GM06990 (cell line): Measurements from ENCODE around the gene SLC4A11.

Experiments
- DNase-seq: peaks from one replicate; pipeline ENCODE4 v3.0.0-alpha.2; 2011; ENCODE audit not compliant: insufficient read length; ENCODE audit errors: extremely low read depth
- H3K27me3 ChIP-seq: replicated peaks from 2 replicates; pipeline ENCODE4 v1.6.0; 2011; ENCODE audit warnings: low read length; ENCODE audit not compliant: control insufficient read depth, insufficient read depth
- H3K36me3 ChIP-seq: 2 replicates; pipeline ENCODE4 v1.5.1; 2011; ENCODE audit warnings: low read length; ENCODE audit not compliant: control insufficient read depth, insufficient read depth
- H3K4me3 ChIP-seq: replicated peaks from 2 replicates; pipeline ENCODE4 v1.5.1; 2011; ENCODE audit warnings: low read depth, mild to moderate bottlenecking, control low read depth, low read length
- CTCF ChIP-seq: IDR thresholded peaks from 2 replicates; pipeline ENCODE4 v1.5.1; 2011; ENCODE audit warnings: low read length, control low read depth, mild to moderate bottlenecking, inconsistent platforms; ENCODE audit not compliant: insufficient read depth, poor library complexity, severe bottlenecking

SLC4A11 gene

GRCh38 chr20:3210346-3210745 lies 28.6 kb downstream of the SLC4A11 start:
- Histone ChIP-seq H3K27me3 (no peaks in the 10 kb centered on the region), H3K36me3 (peaks cover 10% of the 10 kb centered on the region), H3K4me3 (peak overlapping the region; percentile 99)
- no peak for TF ChIP-seq CTCF
- no peak for DNase-seq

- DNase-seq: no peak
- no peaks in the 10 kb centered on the region for H3K27me3 ChIP-seq
- TF ChIP-seq CTCF: no peak
- H3K36me3 ChIP-seq: peaks cover 7% of the 10 kb centered on the region
- peak overlapping the region; percentile 99 for H3K4me3 ChIP-seq
These were observed 29.1 kb downstream of the SLC4A11 start for GRCh38 chr20:3209946-3210317.

- peak; percentile 69 for DNase-seq
- no peaks in the 10 kb centered on the region for H3K27me3 ChIP-seq
These were observed 29.6 kb downstream of the SLC4A11 start, which contains the start of gene ITPA for GRCh38 chr20:3209257-3209945. Gene ITPA (plus strand): TSS chr20:3209498. CDS start chr20:3209552, 54 bp downstream.

GRCh38 chr20:3208786-3209256 lies 30.2 kb downstream of the SLC4A11 start:
- DNase-seq: no peak
- Histone ChIP-seq H3K36me3 (peaks cover 4% of the 10 kb centered on the region), H3K27me3 (no peaks in the 10 kb centered on the region), H3K4me3 (peak overlapping the region; percentile 99)
- no peak for TF ChIP-seq CTCF

More at GRCh38 chr20:3209257-3209945, 29.6 kb downstream of the SLC4A11 start, which contains the start of gene ITPA:
- no peak for TF ChIP-seq CTCF
- H3K4me3 ChIP-seq: peak within 1 kb of the TSS; percentile 99
- peaks cover 6% of the 10 kb centered on the region for H3K36me3 ChIP-seq

- no peak for TF ChIP-seq CTCF
- Histone ChIP-seq H3K36me3 (peaks cover 7% of the 10 kb centered on the region), H3K4me3 (peak within 1 kb of the TSS; percentile 95), H3K27me3 (no peaks in the 10 kb centered on the region)
- DNase-seq: peak; percentile 94
These were observed 34.7 kb downstream of the SLC4A11 start, which contains the start of gene DDRGK1 for GRCh38 chr20:3204124-3204794. Gene DDRGK1 (minus strand): TSS chr20:3204682. CDS start chr20:3204627, 55 bp downstream.
